GM19395 (cell line): Measurements from ENCODE around the gene GNAI1.
A peak's percentile ranks its signal among the peaks of the same experiment; 100 is the strongest.

Experiments used
- ATAC-seq: cut with Tn5 transposase; IDR thresholded peaks from one replicate; pipeline ENCODE4 v1.9.1; 2021; ENCODE audit warnings: mild to moderate bottlenecking, moderate library complexity; ENCODE audit not compliant: unreplicated experiment

Gene GNAI1

GRCh38 chr7:80204919-80205318 is 70.3 kb downstream of the GNAI1 start:
- no peak for ATAC-seq

GRCh38 chr7:80206763-80207162 is 72.1 kb downstream of the GNAI1 start:
- peak; percentile 83 for ATAC-seq

GRCh38 chr7:80207501-80207900 is 72.9 kb downstream of the GNAI1 start:
- no peak for ATAC-seq

- no peak for ATAC-seq
Observed at GRCh38 chr7:80208700-80209099, 74.1 kb downstream of the GNAI1 start.

GRCh38 chr7:80210400-80210799 is 75.8 kb downstream of the GNAI1 start:
- ATAC-seq = no peak

GRCh38 chr7:80213814-80214213 is 79.2 kb downstream of the GNAI1 start:
- no peak for ATAC-seq

- no peak for ATAC-seq
Observed at GRCh38 chr7:80215734-80216133, 81.1 kb downstream of the GNAI1 start.

GRCh38 chr7:80216996-80217842 is 82.6 kb downstream of the GNAI1 start:
- no peak for ATAC-seq

GRCh38 chr7:80218723-80219122 is 84.1 kb downstream of the GNAI1 start:
- ATAC-seq = no peak

GRCh38 chr7:80220022-80220634 is 85.5 kb downstream of the GNAI1 start:
- no peak for ATAC-seq

GRCh38 chr7:80224415-80224814 is 89.8 kb downstream of the GNAI1 start:
- ATAC-seq = no peak

- no peak for ATAC-seq
Observed at GRCh38 chr7:80225361-80225760, 90.7 kb downstream of the GNAI1 start.

GRCh38 chr7:80226629-80227028 is 92.0 kb downstream of the GNAI1 start:
- ATAC-seq = no peak

- ATAC-seq = no peak
Observed at GRCh38 chr7:80230327-80230726, 95.7 kb downstream of the GNAI1 start.

- no peak for ATAC-seq
Observed at GRCh38 chr7:80231707-80232106, 97.1 kb downstream of the GNAI1 start.

- no peak for ATAC-seq
Observed at GRCh38 chr7:80232979-80233724, 98.5 kb downstream of the GNAI1 start.

GRCh38 chr7:80235334-80235733 is 100.7 kb downstream of the GNAI1 start:
- no peak for ATAC-seq

- ATAC-seq = no peak
Observed at GRCh38 chr7:80236681-80237080, 102.0 kb downstream of the GNAI1 start.

GRCh38 chr7:80240265-80241025 is 105.8 kb downstream of the GNAI1 start:
- no peak for ATAC-seq

- no peak for ATAC-seq
Observed at GRCh38 chr7:80241671-80242070, 107.0 kb downstream of the GNAI1 start.

GRCh38 chr7:80243425-80243824 is 108.8 kb downstream of the GNAI1 start:
- no peak for ATAC-seq
